ENCODE results near the gene ANKZF1. TPM values are rescaled to one million over a fixed set of nuclear protein-coding genes. Genes with fewer than 3 reads are reported as not detected.

Gene ANKZF1
- total and polyA plus RNA-seq, 2 donors (not counting 1 experiment from before 2014, with no cell fraction given) = 152 to 181 TPM

DNA sequence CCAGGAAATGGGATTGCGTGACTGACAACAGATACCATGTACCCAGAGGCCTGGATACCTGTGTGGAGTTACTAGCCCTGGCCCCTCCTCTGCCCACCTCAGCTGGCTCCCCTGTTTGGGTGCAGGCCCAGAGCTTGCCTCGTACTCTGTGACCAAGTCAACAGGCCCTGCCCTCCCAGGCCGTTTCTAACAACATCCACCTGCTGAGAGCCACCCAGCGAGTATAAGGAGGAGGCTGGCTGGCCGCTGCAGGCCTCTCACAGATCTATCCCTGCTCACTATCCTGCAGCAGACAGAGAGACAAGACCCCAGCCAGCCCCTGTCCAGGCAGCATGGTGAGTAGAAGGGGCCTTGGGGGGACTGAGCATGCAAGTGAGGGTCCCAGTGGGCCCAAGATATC lies 36.6 kb downstream of the ANKZF1 start:
- Histone ChIP-seq H4K20me1 (ENCODE audit: control insufficient read depth, insufficient read depth, low read length, poor library complexity, severe bottlenecking) (no peaks in the 10 kb centered on the region), H3K27ac (ENCODE audit: low read length in 2 of 2) (no peak overlapping the region), H3K9ac (ENCODE audit: low read length) (no peak overlapping the region), H3K4me1 (ENCODE audit: control insufficient read depth in 2 of 2, insufficient read depth in 2 of 2, low read length in 2 of 2) (no peaks in the 10 kb centered on the region), H3K4me3 (ENCODE audit: control extremely low read depth in 1 of 5, extremely low read depth in 1 of 5, insufficient read depth in 1 of 5, low read depth in 2 of 5, low read length in 4 of 5) (no peak overlapping the region), H3K4me2 (replicated peaks; ENCODE audit: low read depth, low read length, poor library complexity, severe bottlenecking) (no peak overlapping the region), H2AFZ (ENCODE audit: insufficient read depth, low read depth, low read length, poor library complexity, severe bottlenecking) (no peak overlapping the region), H3K27me3 (replicated peaks in 1 of 4; ENCODE audit: control extremely low read depth in 1 of 4, control insufficient read depth in 3 of 4, insufficient read depth in 4 of 4, low read length in 3 of 4) (no peaks in the 10 kb centered on the region), H3K79me2 (ENCODE audit: control insufficient read depth, insufficient read depth, low read length) (no peaks in the 10 kb centered on the region), H3K9me3 (ENCODE audit: control extremely low read depth in 1 of 3, control insufficient read depth in 2 of 3, insufficient read depth in 1 of 3, low read length in 2 of 3) (no peaks in the 10 kb centered on the region), H3K36me3 (replicated peaks in 1 of 2; ENCODE audit: control extremely low read depth in 1 of 2, control insufficient read depth in 1 of 2, extremely low read depth in 1 of 2, insufficient read depth in 2 of 2, low read length in 1 of 2) (no peaks in the 10 kb centered on the region)
- TF ChIP-seq, protein P1, sequence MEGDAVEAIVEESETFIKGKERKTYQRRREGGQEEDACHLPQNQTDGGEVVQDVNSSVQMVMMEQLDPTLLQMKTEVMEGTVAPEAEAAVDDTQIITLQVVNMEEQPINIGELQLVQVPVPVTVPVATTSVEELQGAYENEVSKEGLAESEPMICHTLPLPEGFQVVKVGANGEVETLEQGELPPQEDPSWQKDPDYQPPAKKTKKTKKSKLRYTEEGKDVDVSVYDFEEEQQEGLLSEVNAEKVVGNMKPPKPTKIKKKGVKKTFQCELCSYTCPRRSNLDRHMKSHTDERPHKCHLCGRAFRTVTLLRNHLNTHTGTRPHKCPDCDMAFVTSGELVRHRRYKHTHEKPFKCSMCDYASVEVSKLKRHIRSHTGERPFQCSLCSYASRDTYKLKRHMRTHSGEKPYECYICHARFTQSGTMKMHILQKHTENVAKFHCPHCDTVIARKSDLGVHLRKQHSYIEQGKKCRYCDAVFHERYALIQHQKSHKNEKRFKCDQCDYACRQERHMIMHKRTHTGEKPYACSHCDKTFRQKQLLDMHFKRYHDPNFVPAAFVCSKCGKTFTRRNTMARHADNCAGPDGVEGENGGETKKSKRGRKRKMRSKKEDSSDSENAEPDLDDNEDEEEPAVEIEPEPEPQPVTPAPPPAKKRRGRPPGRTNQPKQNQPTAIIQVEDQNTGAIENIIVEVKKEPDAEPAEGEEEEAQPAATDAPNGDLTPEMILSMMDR (IDR thresholded peaks at IDR 0.05) = no peak
- no peak for TF ChIP-seq EZH2 (IDR thresholded peaks at IDR 0.05; ENCODE audit: borderline replicate concordance, insufficient read depth, low read depth, low read length, poor library complexity, severe bottlenecking)
- ATAC-seq (ENCODE audit: low read depth) (no peak), DNase-seq (no peak)
- ChIA-PET CTCF (interaction anchor here (1.3 to 2.0 kb wide), 2 partner anchors 10 to 29 kb away, joined by 7 to 11 read pairs; no protein-coding TSS in a partner anchor), POLR2A (interaction anchor here (0.7 to 1.1 kb wide), 2 partner anchors 13 to 28 kb away, joined by 3 to 4 read pairs; partner anchors contain the start of gene TUBA4A)
- WGBS (ENCODE audit: insufficient coverage) = 94% methylated on average over 3 of the region's 5 CpGs
- intact Hi-C loops (cut with micrococcal nuclease) = no loop called here
- H3K4me3 Mint-ChIP-seq = no peak overlapping the region
- no peaks in the 10 kb centered on the region for H3K27me3 Mint-ChIP-seq
- no peaks in the 10 kb centered on the region for H3K4me1 Mint-ChIP-seq
- no peaks in the 10 kb centered on the region for H3K9me3 Mint-ChIP-seq (ENCODE audit: insufficient read depth)
- no peak overlapping the region for H3K27ac Mint-ChIP-seq

DNA sequence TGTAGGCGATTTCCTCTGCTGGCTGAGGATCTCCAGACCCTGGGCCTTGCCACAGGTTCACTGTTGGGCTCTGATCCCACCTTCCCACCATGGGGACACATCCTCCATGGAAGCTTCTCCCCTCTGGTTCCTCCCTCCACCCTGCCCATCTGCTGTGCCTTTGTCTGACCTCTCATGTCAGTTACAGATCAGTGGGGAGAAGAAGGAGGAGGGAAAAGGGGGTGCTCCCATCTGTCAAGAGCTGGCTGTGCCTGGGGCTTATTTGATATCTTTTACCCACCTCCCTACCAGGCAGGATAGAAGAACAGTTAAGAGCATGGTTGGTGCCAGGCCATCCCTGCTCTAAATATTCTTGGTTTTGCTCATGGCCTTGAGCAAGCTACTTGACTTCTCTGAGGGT lies 37.3 kb downstream of the ANKZF1 start:
- ChIA-PET CTCF (interaction anchor here (0.7 to 2.0 kb wide), 2 partner anchors 10 to 35 kb away, joined by 3 to 11 read pairs; no protein-coding TSS in a partner anchor), POLR2A (no interaction called here)
- no peak for ATAC-seq (ENCODE audit: low read depth)
- H3K79me2 ChIP-seq (ENCODE audit: control insufficient read depth, insufficient read depth, low read length) = peaks cover 5% of the 10 kb centered on the region
- no peak overlapping the region for H3K27ac Mint-ChIP-seq
- H4K20me1 ChIP-seq (ENCODE audit: control insufficient read depth, insufficient read depth, low read length, poor library complexity, severe bottlenecking) = no peaks in the 10 kb centered on the region
- no peak overlapping the region for H3K4me2 ChIP-seq (replicated peaks; ENCODE audit: low read depth, low read length, poor library complexity, severe bottlenecking)
- H3K4me3 Mint-ChIP-seq = no peak overlapping the region
- H3K9ac ChIP-seq (ENCODE audit: low read length) = no peak overlapping the region
- no peak for DNase-seq
- no peak overlapping the region for H2AFZ ChIP-seq (ENCODE audit: insufficient read depth, low read depth, low read length, poor library complexity, severe bottlenecking)
- H3K27ac ChIP-seq (ENCODE audit: low read length in 2 of 2) = no peak overlapping the region
- no peaks in the 10 kb centered on the region for H3K4me1 Mint-ChIP-seq
- no peaks in the 10 kb centered on the region for H3K27me3 Mint-ChIP-seq
- H3K36me3 ChIP-seq (replicated peaks in 1 of 2; ENCODE audit: control extremely low read depth in 1 of 2, control insufficient read depth in 1 of 2, extremely low read depth in 1 of 2, insufficient read depth in 2 of 2, low read length in 1 of 2) = no peaks in the 10 kb centered on the region
- H3K9me3 Mint-ChIP-seq (ENCODE audit: insufficient read depth) = no peaks in the 10 kb centered on the region
- H3K4me3 ChIP-seq (ENCODE audit: control extremely low read depth in 1 of 5, extremely low read depth in 1 of 5, insufficient read depth in 1 of 5, low read depth in 2 of 5, low read length in 4 of 5) = no peak overlapping the region
- intact Hi-C loops (cut with micrococcal nuclease) = no loop called here
- no peaks in the 10 kb centered on the region for H3K4me1 ChIP-seq (ENCODE audit: control insufficient read depth in 2 of 2, insufficient read depth in 2 of 2, low read length in 2 of 2)
- no peaks in the 10 kb centered on the region for H3K9me3 ChIP-seq (ENCODE audit: control extremely low read depth in 1 of 3, control insufficient read depth in 2 of 3, insufficient read depth in 1 of 3, low read length in 2 of 3)
- TF ChIP-seq, protein P1 (IDR thresholded peaks at IDR 0.05) = no peak
- no peak for TF ChIP-seq EZH2 (IDR thresholded peaks at IDR 0.05; ENCODE audit: borderline replicate concordance, insufficient read depth, low read depth, low read length, poor library complexity, severe bottlenecking)
- no CpG with 5 or more reads among the region's 1 CpG for WGBS (ENCODE audit: insufficient coverage)
- no peaks in the 10 kb centered on the region for H3K27me3 ChIP-seq (replicated peaks in 1 of 4; ENCODE audit: control extremely low read depth in 1 of 4, control insufficient read depth in 3 of 4, insufficient read depth in 4 of 4, low read length in 3 of 4)

All from B cell (primary cell).